SU-DHL-6 (cell line): ENCODE data around the gene PLB1.

ENCODE experiments used
- H2AFZ ChIP-seq: fragments of 200-600 bp; sonication (generic); 2 replicates; pipeline ENCODE4 v1.6.1; 2014; ENCODE audit warnings: low read depth, mild to moderate bottlenecking, moderate library complexity, mixed read lengths, antibody characterized with exemption, low read length; ENCODE audit not compliant: severe bottlenecking
- H3F3A ChIP-seq: fragments of 200-600 bp; shearing (Covaris generic); 2 replicates; pipeline ENCODE4 v1.6.0; 2016; ENCODE audit warnings: antibody characterized with exemption, mild to moderate bottlenecking; ENCODE audit not compliant: insufficient read depth
- H3K27ac ChIP-seq: fragments of 200-600 bp; sonication (generic); 2 replicates; pipeline ENCODE4 v1.5.1; 2016; ENCODE audit warnings: low read depth, mild to moderate bottlenecking, low read length, moderate library complexity, mixed read lengths
- H3K27me3 ChIP-seq: fragments of 200-600 bp; sonication (generic), shearing (Covaris generic); 2 replicates; pipeline ENCODE4 v1.6.0; 2014; ENCODE audit warnings: mild to moderate bottlenecking, low read length
- H3K36me3 ChIP-seq: fragments of 200-600 bp; sonication (generic); 2 replicates; pipeline ENCODE4 v1.6.1; 2014; ENCODE audit warnings: mild to moderate bottlenecking, low read length, mixed read lengths
- H3K4me2 ChIP-seq: fragments of 300-600, 200-600 bp; shearing (Covaris generic), sonication (generic); 2 replicates; pipeline ENCODE4 v1.6.0; 2014; ENCODE audit warnings: low read length, low read depth, mild to moderate bottlenecking; ENCODE audit not compliant: poor library complexity, severe bottlenecking
- H3K4me3 ChIP-seq: fragments of 200-600 bp; sonication (generic); 2 replicates; pipeline ENCODE4 v1.5.1; 2014; ENCODE audit warnings: antibody characterized with exemption, low read length, mild to moderate bottlenecking, mixed read lengths; ENCODE audit not compliant: insufficient read depth, poor library complexity, severe bottlenecking
- H3K79me2 ChIP-seq: fragments of 200-600 bp; sonication (generic); 2 replicates; pipeline ENCODE4 v1.6.1; 2014; ENCODE audit warnings: mild to moderate bottlenecking, low read length, moderate library complexity; ENCODE audit not compliant: insufficient read depth
- H3K9ac ChIP-seq: fragments of 200-600 bp; sonication (generic); 2 replicates; pipeline ENCODE4 v1.7.0; 2014; ENCODE audit warnings: mild to moderate bottlenecking, low read length
- H3K9me2 ChIP-seq: fragments of 200-600 bp; sonication (generic); replicated peaks from 2 replicates; pipeline ENCODE4 v1.6.1; 2014; ENCODE audit warnings: low read length; ENCODE audit not compliant: insufficient read depth
- H3K9me3 ChIP-seq: fragments of 200-600 bp; sonication (generic); 2 replicates; pipeline ENCODE4 v1.6.1; 2014; ENCODE audit warnings: low read length, mixed read lengths; ENCODE audit not compliant: insufficient read depth
- H4K20me1 ChIP-seq: fragments of 200-600 bp; sonication (generic); 2 replicates; pipeline ENCODE4 v1.6.1; 2014; ENCODE audit warnings: low read depth, mild to moderate bottlenecking, antibody characterized with exemption, low read length, moderate library complexity, mixed read lengths
- CTCF ChIP-seq: fragments of 200-600 bp; sonication (generic); IDR thresholded peaks from one replicate; pipeline ENCODE4 v1.5.1; 2017; ENCODE audit warnings: antibody characterized with exemption, mild to moderate bottlenecking, low read length, moderate library complexity; ENCODE audit not compliant: insufficient read depth, poor library complexity, severe bottlenecking
- EZH2phosphoT487 ChIP-seq: fragments of 200-600 bp; sonication (generic), shearing (Covaris generic); conservative IDR thresholded peaks from 2 replicates; pipeline ENCODE4 v1.6.1; 2018; ENCODE audit warnings: mild to moderate bottlenecking, antibody characterized with exemption, low read length, moderate library complexity, mixed read lengths

The PLB1 gene

GRCh38 chr2:28613186-28613585 is 117.3 kb downstream of the PLB1 start:
- no peaks in the 10 kb centered on the region for H3F3A ChIP-seq
- no peak overlapping the region for H3K9ac ChIP-seq
- H2AFZ ChIP-seq, result no peak overlapping the region
- H3K79me2 ChIP-seq, result no peaks in the 10 kb centered on the region
- no peak overlapping the region for H3K4me3 ChIP-seq
- no peaks in the 10 kb centered on the region for H3K9me3 ChIP-seq
- TF ChIP-seq EZH2phosphoT487, result no peak
- no peak for TF ChIP-seq CTCF
- H4K20me1 ChIP-seq, result no peaks in the 10 kb centered on the region
- no peak overlapping the region for H3K4me2 ChIP-seq
- no peaks in the 10 kb centered on the region for H3K9me2 ChIP-seq
- H3K36me3 ChIP-seq, result no peaks in the 10 kb centered on the region
- H3K27ac ChIP-seq, result no peak overlapping the region
- no peaks in the 10 kb centered on the region for H3K27me3 ChIP-seq

- no peaks in the 10 kb centered on the region for H3K27me3 ChIP-seq
- no peak overlapping the region for H3K4me3 ChIP-seq
These were observed 118.0 kb downstream of the PLB1 start for GRCh38 chr2:28613633-28614501.

GRCh38 chr2:28615706-28616105 is 119.8 kb downstream of the PLB1 start:
- Histone ChIP-seq H2AFZ (no peak overlapping the region), H4K20me1 (no peaks in the 10 kb centered on the region), H3K27ac (no peak overlapping the region), H3K9me2 (no peaks in the 10 kb centered on the region), H3K4me3 (no peak overlapping the region), H3K36me3 (no peaks in the 10 kb centered on the region), H3F3A (no peaks in the 10 kb centered on the region), H3K4me2 (no peak overlapping the region), H3K9ac (no peak overlapping the region), H3K79me2 (no peaks in the 10 kb centered on the region), H3K9me3 (no peaks in the 10 kb centered on the region), H3K27me3 (no peaks in the 10 kb centered on the region)
- TF ChIP-seq CTCF (no peak), EZH2phosphoT487 (no peak)

More at GRCh38 chr2:28613633-28614501, 118.0 kb downstream of the PLB1 start:
- Histone ChIP-seq H3K9ac (no peak overlapping the region), H3K9me2 (no peaks in the 10 kb centered on the region), H3K79me2 (no peaks in the 10 kb centered on the region), H3K9me3 (no peaks in the 10 kb centered on the region), H2AFZ (no peak overlapping the region), H3F3A (no peaks in the 10 kb centered on the region), H3K4me2 (no peak overlapping the region), H4K20me1 (no peaks in the 10 kb centered on the region), H3K27ac (no peak overlapping the region), H3K36me3 (no peaks in the 10 kb centered on the region)
- TF ChIP-seq CTCF (no peak), EZH2phosphoT487 (no peak)
